Stomach (tissue), 9 donors: ENCODE results near the gene TXNL4A. TPM values are rescaled to one million over a fixed set of nuclear protein-coding genes. Genes with fewer than 3 reads are reported as not detected.
A peak's percentile ranks its signal among the peaks of the same experiment; 100 is the strongest.
"Not testable (repeated sequence)": the region's sequence is repeated elsewhere in the genome, so short reads cannot be mapped to it uniquely, and the experiment has no call there.

Experiments used
- DNase-seq, 2 donors: peaks; one replicate each; pipeline versions ENCODE4 v3.0.0 to v3.0.0-alpha.2; 2013 to 2019
- H3K27ac ChIP-seq, 5 donors: fragments of 200-600 bp in 4 of 5; sonication (generic) in 4 of 5; one replicate each; pipeline ENCODE4 v1.5.1; 2013 to 2019; ENCODE audit warnings: mild to moderate bottlenecking in 1 of 5, moderate library complexity in 1 of 5
- H3K27me3 ChIP-seq, 3 donors: fragments of 200-600 bp; sonication (generic); one replicate each; pipeline ENCODE4 v1.5.1; 2017 to 2019; ENCODE audit warnings: mixed run types in 1 of 3
- H3K36me3 ChIP-seq, 4 donors: fragments of 200-600 bp; sonication (generic); 1 replicate in 3 of 4; 2 replicates in 1 of 4; pipeline ENCODE4 v1.5.1; 2016 to 2019
- H3K4me1 ChIP-seq, 4 donors: fragments of 200-600 bp; sonication (generic); one replicate each; pipeline ENCODE4 v1.5.1; 2016 to 2019
- H3K4me3 ChIP-seq, 4 donors: fragments of 200-600 bp; sonication (generic) in 3 of 4; one replicate each; pipeline ENCODE4 v1.5.1; 2016 to 2019; ENCODE audit warnings: mild to moderate bottlenecking in 1 of 4
- H3K9me3 ChIP-seq, 4 donors: fragments of 200-600 bp; sonication (generic); one replicate each; pipeline ENCODE4 v1.5.1; 2016 to 2019
- CTCF ChIP-seq, 7 experiments: fragments of 450-650 bp in 4 of 7; fragments of 200-600 bp in 3 of 7; sonication (generic) in 3 of 7; IDR thresholded peaks; one replicate each; pipeline ENCODE4 v1.5.1; 2016 to 2019; ENCODE audit warnings: antibody characterized with exemption in 7 of 7, control low read depth in 2 of 7, mild to moderate bottlenecking in 1 of 7
- EP300 ChIP-seq: sonication (generic); formaldehyde crosslinking; IDR thresholded peaks from one replicate; pipeline ENCODE4 v1.6.1; 2017; ENCODE audit warnings: antibody characterized with exemption
- POLR2A ChIP-seq, 4 donors: fragments of 450-650 bp; IDR thresholded peaks; one replicate each; pipeline ENCODE4 v1.6.1; 2016; ENCODE audit warnings: antibody characterized with exemption in 4 of 4, control low read depth in 2 of 4, mild to moderate bottlenecking in 1 of 4, moderate library complexity in 1 of 4
- POLR2AphosphoS5 ChIP-seq, 3 donors: sonication (generic); formaldehyde crosslinking; IDR thresholded peaks; one replicate each; pipeline ENCODE4 v1.6.1; 2016; ENCODE audit warnings: antibody characterized with exemption in 3 of 3
- WGBS, 5 donors: extraction: QIAGEN DNeasy Blood & Tissue Kit in 3 of 5; methylation state at CpG; one replicate each; pipeline versions ENCODE4 v1.1.5 to v1.1.7; 2013 to 2018; 5-methylcytosine and 5-hydroxymethylcytosine counted together
- intact Hi-C: fragments of 100-400 bp; cut with DNase I; formaldehyde crosslinking; loops from one replicate; pipeline ENCODE4 v1.15.1; 2023; ENCODE audit warnings: low total_unique reads
- polyA plus RNA-seq, 3 donors: library from polyadenylated mRNA; stranded (reverse); fragments of 200-250 nt; gene quantifications; one replicate each; pipeline ENCODE4 v1.2.3, GENCODE V29; 2013
- total RNA-seq, 5 donors: library from RNA; depleted of rRNA; stranded (reverse); fragments of >200 nt; gene quantifications; one replicate each; pipeline versions ENCODE4 v1.1.0 to v1.2.3, GENCODE V29; 2014 to 2016
- donor health status: healthy with polysubstance abuse.
- donor health status: Bipolar disorder and iron deficiency.
- donor health status: healthy.

Gene TXNL4A
- total and polyA plus RNA-seq, 8 donors, result 12.9 to 146 (median 59.4) TPM

GRCh38 chr18:80034852-80035406, 46.6 kb upstream of the TXNL4A start:
- Histone ChIP-seq H3K27me3 (no peaks in the 10 kb centered on the region), H3K4me3 (peak overlapping the region; percentile 73 to 85 (median 80)), H3K36me3 (peaks cover 0 to 31% (median 28%) of the 10 kb centered on the region in 4 donors), H3K27ac (peak overlapping the region in 4 of 5 donors; percentile 86 to 92 (median 90)), H3K9me3 (no peaks in the 10 kb centered on the region), H3K4me1 (peaks cover 8 to 24% (median 20%) of the 10 kb centered on the region in 4 donors)
- peak in 1 of 2 donors; percentile 36 for DNase-seq
- TF ChIP-seq POLR2AphosphoS5 (IDR thresholded peaks at IDR 0.05) (no peak), CTCF (IDR thresholded peaks at IDR 0.05) (no peak)
- intact Hi-C loops, result loop anchor here (10.0 kb wide), 1 partner anchor 90 kb away; no protein-coding TSS in a partner anchor
- 6 to 15% (median 9%) methylated on average over 8 of the region's 8 CpGs for WGBS, 5 donors

- Histone ChIP-seq H3K9me3 (peaks cover 0 to 2% (median 0%) of the 10 kb centered on the region in 4 donors), H3K4me1 (peaks cover 8 to 24% (median 20%) of the 10 kb centered on the region in 4 donors), H3K27me3 (no peaks in the 10 kb centered on the region), H3K36me3 (peaks cover 0 to 24% (median 23%) of the 10 kb centered on the region in 4 donors), H3K27ac (peak within 1 kb of the TSS; percentile 86 to 92 (median 89)), H3K4me3 (peak within 1 kb of the TSS; percentile 73 to 85 (median 80))
- TF ChIP-seq POLR2A (IDR thresholded peaks at IDR 0.05), result no peak
- TF ChIP-seq CTCF (IDR thresholded peaks at IDR 0.05), result peak in 5 of 7 experiments; percentile 9 to 56 (median 22)
- TF ChIP-seq EP300, result no peak
- TF ChIP-seq POLR2AphosphoS5 (IDR thresholded peaks at IDR 0.05), result peak; percentile 68 to 82 (median 73)
- 1% methylated on average over 73 to 99 of the region's 99 CpGs for WGBS, 5 donors
- DNase-seq, result peak; percentile 100
- intact Hi-C loops, result loop anchor here (10.0 kb wide), 1 partner anchor 89 kb away; no protein-coding TSS in a partner anchor
Measured at GRCh38 chr18:80034068-80034851, 45.9 kb upstream of the TXNL4A start, which contains the start of gene RBFA. TSS of gene RBFA (plus strand) at chr18:80034434. CDS start at chr18:80034496, 62 bp downstream.

GRCh38 chr18:80033181-80034067, 45.1 kb upstream of the TXNL4A start:
- no peak for DNase-seq
- intact Hi-C loops, result loop anchor here (10.0 kb wide), 1 partner anchor 89 kb away; no protein-coding TSS in a partner anchor
- WGBS, 5 donors, result 2 to 8% (median 4%) methylated on average over 55 to 90 of the region's 90 CpGs
- H3K27me3 ChIP-seq, result no peaks in the 10 kb centered on the region
- no peak for TF ChIP-seq EP300
- TF ChIP-seq POLR2AphosphoS5 (IDR thresholded peaks at IDR 0.05), result peak in 2 of 3 donors; percentile 73 to 84
- peaks cover 0 to 9% (median 4%) of the 10 kb centered on the region in 4 donors for H3K9me3 ChIP-seq
- H3K4me1 ChIP-seq, result peaks cover 8 to 24% (median 20%) of the 10 kb centered on the region in 4 donors
- peaks cover 0 to 24% (median 15%) of the 10 kb centered on the region in 4 donors for H3K36me3 ChIP-seq
- peak overlapping the region; percentile 73 to 85 (median 80) for H3K4me3 ChIP-seq
- H3K27ac ChIP-seq, result peak overlapping the region; percentile 80 to 92 (median 89)

DNA sequence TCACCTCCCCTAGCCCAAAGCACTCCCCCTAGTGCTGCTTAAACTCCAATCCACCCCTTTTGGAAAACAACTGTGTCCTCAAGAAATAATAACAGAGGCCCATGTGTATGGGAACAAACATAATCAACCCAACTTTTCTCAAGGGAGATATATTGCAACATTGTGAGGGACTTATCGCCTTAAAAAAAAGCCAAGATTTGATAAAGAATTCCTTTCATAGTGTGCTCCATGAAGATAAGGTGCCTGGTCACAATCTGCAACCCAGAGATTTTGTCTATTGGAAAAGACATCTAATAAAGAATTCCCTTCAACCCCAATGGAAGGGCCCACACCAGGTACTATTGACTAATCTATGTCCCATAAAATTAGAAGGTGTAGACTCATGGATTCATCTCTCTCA, 41.3 kb upstream of the TXNL4A start:
- intact Hi-C loops, result loop anchor here (10.0 kb wide), 1 partner anchor 85 kb away; no protein-coding TSS in a partner anchor
- Histone ChIP-seq H3K4me3 (no peak overlapping the region), H3K27ac (no peak overlapping the region), H3K27me3 (no peaks in the 10 kb centered on the region), H3K4me1 (peaks cover 0 to 8% (median 6%) of the 10 kb centered on the region in 4 donors), H3K9me3 (peaks cover 3 to 41% (median 28%) of the 10 kb centered on the region in 4 donors), H3K36me3 (peaks cover 0 to 33% (median under 1%) of the 10 kb centered on the region in 4 donors)
- 84 to 97% (median 93%) methylated on average over 1 of the region's 1 CpG for WGBS, 5 donors
- no peak for DNase-seq
- TF ChIP-seq POLR2AphosphoS5 (IDR thresholded peaks at IDR 0.05) (no peak), CTCF (IDR thresholded peaks at IDR 0.05) (no peak), POLR2A (IDR thresholded peaks at IDR 0.05) (no peak), EP300 (no peak)

DNA sequence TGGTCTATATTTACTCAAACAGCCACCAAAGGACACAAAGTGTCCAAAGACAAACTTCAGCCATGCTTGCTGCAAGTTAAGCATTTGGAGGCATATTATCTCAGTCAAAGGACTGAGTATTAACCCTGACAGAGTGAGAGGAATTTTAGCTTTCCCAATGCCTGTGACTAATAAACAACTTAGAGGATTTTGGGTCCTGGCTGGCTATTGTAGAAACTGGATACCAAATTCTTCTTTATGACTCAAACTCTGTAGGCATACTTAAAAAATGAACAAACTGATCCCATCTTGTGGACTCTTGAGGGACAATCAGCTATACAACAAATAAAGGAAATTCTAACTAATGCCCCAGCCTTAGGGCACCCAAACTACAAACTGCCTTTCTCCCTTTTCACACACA, 39.4 kb upstream of the TXNL4A start:
- H3K27ac ChIP-seq, intact Hi-C loops, H3K4me1 ChIP-seq, H3K27me3 ChIP-seq, DNase-seq, H3K4me3 ChIP-seq: not testable (repeated sequence)
- H3K9me3 ChIP-seq, result peaks cover 21 to 61% (median 48%) of the 10 kb centered on the region in 4 donors
- peaks cover 0 to 43% (median 2%) of the 10 kb centered on the region in 4 donors for H3K36me3 ChIP-seq
